Mesenchymal stem cell (in vitro differentiated cells and primary cell): ENCODE results near the gene UGCG.

Experiments
- DNase-seq: peaks from one replicate; pipeline ENCODE4 v3.0.0-alpha.2; 2013
- H2AFZ ChIP-seq: one replicate; pipeline ENCODE4 v1.6.1; 2013; ENCODE audit warnings: low read depth, mild to moderate bottlenecking, control low read depth, inconsistent platforms, low read length, moderate library complexity
- H2AK5ac ChIP-seq: 2 replicates; pipeline ENCODE4 v1.6.1; 2013; ENCODE audit warnings: low read length, moderate library complexity, mild to moderate bottlenecking, inconsistent platforms; ENCODE audit not compliant: severe bottlenecking
- H2BK120ac ChIP-seq: one replicate; pipeline ENCODE4 v1.6.1; 2013; ENCODE audit warnings: low read depth, mild to moderate bottlenecking, inconsistent platforms, low read length, moderate library complexity
- H2BK12ac ChIP-seq, 2 experiments: one replicate each; pipeline ENCODE4 v1.6.1; 2013; ENCODE audit warnings: inconsistent platforms in 2 of 2, low read length in 2 of 2, mild to moderate bottlenecking in 2 of 2, moderate library complexity in 2 of 2, control low read depth in 1 of 2
- H2BK15ac ChIP-seq: one replicate; pipeline ENCODE4 v1.6.1; 2013; ENCODE audit warnings: mild to moderate bottlenecking, low read depth, inconsistent platforms; ENCODE audit not compliant: poor library complexity, severe bottlenecking
- H2BK5ac ChIP-seq: 2 replicates; pipeline ENCODE4 v1.6.1; 2013; ENCODE audit warnings: low read depth, mild to moderate bottlenecking, low read length, control low read depth, inconsistent platforms; ENCODE audit not compliant: poor library complexity, severe bottlenecking
- H3K14ac ChIP-seq, 2 experiments: one replicate each; pipeline ENCODE4 v1.6.1; 2013; ENCODE audit warnings: inconsistent platforms in 2 of 2, low read length in 2 of 2, control low read depth in 1 of 2, mild to moderate bottlenecking in 1 of 2, moderate library complexity in 1 of 2
- H3K18ac ChIP-seq, 2 experiments: one replicate each; pipeline ENCODE4 v1.6.1; 2013; ENCODE audit warnings: inconsistent platforms in 2 of 2, low read length in 2 of 2, control low read depth in 1 of 2, low read depth in 1 of 2, mild to moderate bottlenecking in 1 of 2
- H3K23ac ChIP-seq, 2 experiments: one replicate each; pipeline ENCODE4 v1.6.1; 2013; ENCODE audit warnings: inconsistent platforms in 2 of 2, low read length in 2 of 2, mild to moderate bottlenecking in 2 of 2, moderate library complexity in 2 of 2, control low read depth in 1 of 2
- H3K27ac ChIP-seq: 2 replicates; pipeline ENCODE4 v1.5.1; 2013; ENCODE audit warnings: mild to moderate bottlenecking, moderate library complexity, low read length, control low read depth, inconsistent platforms; ENCODE audit not compliant: poor library complexity, severe bottlenecking
- H3K27me3 ChIP-seq, 2 experiments: 2 replicates each; pipeline versions ENCODE4 v1.6.1 to v1.7.0; 2013; ENCODE audit warnings: low read length in 2 of 2, mild to moderate bottlenecking in 2 of 2, moderate library complexity in 2 of 2, control low read depth in 1 of 2, inconsistent platforms in 1 of 2; ENCODE audit not compliant: control insufficient read depth in 1 of 2, insufficient read depth in 1 of 2
- H3K36me3 ChIP-seq, 2 experiments: 2 replicates each; pipeline versions ENCODE4 v1.6.1 to v1.7.0; 2013; ENCODE audit warnings: low read length in 2 of 2, control low read depth in 1 of 2, inconsistent platforms in 1 of 2, low read depth in 1 of 2, mild to moderate bottlenecking in 1 of 2; ENCODE audit not compliant: insufficient read depth in 2 of 2, control insufficient read depth in 1 of 2
- H3K4ac ChIP-seq, 2 experiments: one replicate each; pipeline ENCODE4 v1.6.1; 2013; ENCODE audit warnings: inconsistent platforms in 2 of 2, low read length in 2 of 2, mild to moderate bottlenecking in 2 of 2, moderate library complexity in 2 of 2, control low read depth in 1 of 2, low read depth in 1 of 2
- H3K4me1 ChIP-seq: 2 replicates; pipeline ENCODE4 v1.6.1; 2013; ENCODE audit warnings: low read depth, low read length, control low read depth; ENCODE audit not compliant: control insufficient read depth, insufficient read depth
- H3K4me2 ChIP-seq: 2 replicates; pipeline ENCODE4 v1.6.1; 2013; ENCODE audit warnings: low read length, mild to moderate bottlenecking, inconsistent platforms; ENCODE audit not compliant: poor library complexity, severe bottlenecking
- H3K4me3 ChIP-seq, 2 experiments: 2 replicates each; pipeline versions ENCODE4 v1.5.1 to v1.7.0; 2013; ENCODE audit warnings: low read length in 2 of 2, mild to moderate bottlenecking in 2 of 2, control low read depth in 1 of 2, low read depth in 1 of 2; ENCODE audit not compliant: insufficient read depth in 1 of 2
- H3K79me1 ChIP-seq: replicated peaks from 2 replicates; pipeline ENCODE4 v1.6.1; 2013; ENCODE audit warnings: mild to moderate bottlenecking, control low read depth, low read length, inconsistent platforms; ENCODE audit not compliant: poor library complexity, severe bottlenecking
- H3K9ac ChIP-seq: 2 replicates; pipeline ENCODE4 v1.7.0; 2013; ENCODE audit warnings: mild to moderate bottlenecking, low read length, moderate library complexity
- H3K9me3 ChIP-seq: 2 replicates; pipeline ENCODE4 v1.7.0; 2013; ENCODE audit warnings: mild to moderate bottlenecking, low read length; ENCODE audit not compliant: control insufficient read depth
- H4K8ac ChIP-seq: one replicate; pipeline ENCODE4 v1.6.1; 2013; ENCODE audit warnings: inconsistent platforms, mild to moderate bottlenecking, low read length, moderate library complexity
- H4K91ac ChIP-seq: one replicate; pipeline ENCODE4 v1.6.1; 2013; ENCODE audit warnings: mild to moderate bottlenecking, low read length, inconsistent platforms
- WGBS: methylation state at CpG from one replicate; pipeline ENCODE4 v1.1.7; 2013; ENCODE audit warnings: mixed read lengths; 5-methylcytosine and 5-hydroxymethylcytosine counted together

The UGCG gene

GRCh38 chr9:111919875-111920274 is 23.3 kb downstream of the UGCG start:
- no peaks in the 10 kb centered on the region for H3K79me1 ChIP-seq
- H2AFZ ChIP-seq = no peak overlapping the region
- H3K27ac ChIP-seq = peak overlapping the region; percentile 44
- no peak overlapping the region for H2BK120ac ChIP-seq
- no peak overlapping the region for H3K4me3 ChIP-seq
- H2AK5ac ChIP-seq = no peak overlapping the region
- H3K27me3 ChIP-seq = no peaks in the 10 kb centered on the region
- H3K36me3 ChIP-seq = peaks cover 34 to 62% of the 10 kb centered on the region in 2 experiments
- no peak overlapping the region for H2BK5ac ChIP-seq
- 91% methylated on average over 3 of the region's 4 CpGs for WGBS
- H2BK15ac ChIP-seq = no peak overlapping the region
- no peak overlapping the region for H3K23ac ChIP-seq
- H3K4ac ChIP-seq = no peak overlapping the region
- H3K4me2 ChIP-seq = no peak overlapping the region
- H4K91ac ChIP-seq = no peak overlapping the region
- no peak overlapping the region for H3K18ac ChIP-seq
- H3K4me1 ChIP-seq = peaks cover 17% of the 10 kb centered on the region
- no peak overlapping the region for H2BK12ac ChIP-seq
- H4K8ac ChIP-seq = no peak overlapping the region
- H3K14ac ChIP-seq = no peak overlapping the region
- H3K9ac ChIP-seq = no peak overlapping the region
- DNase-seq = no peak
- no peaks in the 10 kb centered on the region for H3K9me3 ChIP-seq

GRCh38 chr9:111920531-111920930 is 23.9 kb downstream of the UGCG start:
- no peak overlapping the region for H2BK5ac ChIP-seq
- peaks cover 17% of the 10 kb centered on the region for H3K4me1 ChIP-seq
- no peak overlapping the region for H3K4me3 ChIP-seq
- H3K14ac ChIP-seq = no peak overlapping the region
- peak overlapping the region; percentile 62 for H3K27ac ChIP-seq
- 97% methylated on average over 6 of the region's 7 CpGs for WGBS
- no peak overlapping the region for H2AFZ ChIP-seq
- no peaks in the 10 kb centered on the region for H3K9me3 ChIP-seq
- H2BK12ac ChIP-seq = no peak overlapping the region
- H3K23ac ChIP-seq = no peak overlapping the region
- no peak overlapping the region for H4K8ac ChIP-seq
- no peak overlapping the region for H3K4me2 ChIP-seq
- H3K9ac ChIP-seq = no peak overlapping the region
- no peak overlapping the region for H2BK15ac ChIP-seq
- no peak overlapping the region for H2BK120ac ChIP-seq
- DNase-seq = no peak
- no peaks in the 10 kb centered on the region for H3K27me3 ChIP-seq
- H4K91ac ChIP-seq = no peak overlapping the region
- no peaks in the 10 kb centered on the region for H3K79me1 ChIP-seq
- no peak overlapping the region for H3K4ac ChIP-seq
- H3K36me3 ChIP-seq = peaks cover 34 to 61% of the 10 kb centered on the region in 2 experiments
- no peak overlapping the region for H3K18ac ChIP-seq
- no peak overlapping the region for H2AK5ac ChIP-seq

GRCh38 chr9:111922324-111923013 is 25.9 kb downstream of the UGCG start:
- no peak overlapping the region for H3K4me3 ChIP-seq
- H2BK5ac ChIP-seq = no peak overlapping the region
- peaks cover 32 to 67% of the 10 kb centered on the region in 2 experiments for H3K36me3 ChIP-seq
- no peak overlapping the region for H3K9ac ChIP-seq
- H2AK5ac ChIP-seq = no peak overlapping the region
- no peak overlapping the region for H3K4me2 ChIP-seq
- no peak overlapping the region for H2AFZ ChIP-seq
- peak overlapping the region; percentile 71 for H3K27ac ChIP-seq
- H3K18ac ChIP-seq = no peak overlapping the region
- no peak overlapping the region for H2BK120ac ChIP-seq
- H4K8ac ChIP-seq = no peak overlapping the region
- no peaks in the 10 kb centered on the region for H3K9me3 ChIP-seq
- H2BK12ac ChIP-seq = no peak overlapping the region
- no peak overlapping the region for H2BK15ac ChIP-seq
- no peak overlapping the region for H3K14ac ChIP-seq
- no peaks in the 10 kb centered on the region for H3K79me1 ChIP-seq
- H4K91ac ChIP-seq = no peak overlapping the region
- peaks cover 16% of the 10 kb centered on the region for H3K4me1 ChIP-seq
- no peak overlapping the region for H3K23ac ChIP-seq
- H3K4ac ChIP-seq = peak overlapping the region in 1 of 2 experiments; percentile 37
- DNase-seq = no peak
- no peaks in the 10 kb centered on the region for H3K27me3 ChIP-seq

- Histone ChIP-seq H3K4me3 (no peak overlapping the region), H3K4me1 (peaks cover 14% of the 10 kb centered on the region), H3K4me2 (no peak overlapping the region), H3K14ac (no peak overlapping the region), H3K27ac (no peak overlapping the region), H3K27me3 (no peaks in the 10 kb centered on the region), H3K4ac (no peak overlapping the region), H4K91ac (no peak overlapping the region), H3K36me3 (peaks cover 27 to 69% of the 10 kb centered on the region in 2 experiments), H3K79me1 (no peaks in the 10 kb centered on the region), H3K9ac (no peak overlapping the region), H2BK5ac (no peak overlapping the region), H3K18ac (no peak overlapping the region), H2BK15ac (no peak overlapping the region), H2AK5ac (no peak overlapping the region), H2AFZ (no peak overlapping the region), H2BK120ac (no peak overlapping the region), H4K8ac (no peak overlapping the region), H3K23ac (no peak overlapping the region), H2BK12ac (no peak overlapping the region), H3K9me3 (no peaks in the 10 kb centered on the region)
- peak; percentile 46 for DNase-seq
Measured at GRCh38 chr9:111924281-111924680, 27.7 kb downstream of the UGCG start.
